ENCODE results near the gene ZNF546. TPM values are rescaled to one million over a fixed set of nuclear protein-coding genes. Genes with fewer than 3 reads are reported as not detected.

ZNF546 gene
- total and polyA plus RNA-seq, 2 donors (not counting 1 experiment from before 2014, with no cell fraction given): 1.8 to 15.7 TPM

GRCh38 chr19:39970425-39970674 is 26.5 kb upstream of the ZNF546 start:
- DNase-seq (no peak), ATAC-seq (ENCODE audit: low read depth) (peak; percentile 11)
- Histone ChIP-seq H3K4me1 (ENCODE audit: control insufficient read depth in 2 of 2, insufficient read depth in 2 of 2, low read length in 2 of 2) (peaks cover 23 to 25% of the 10 kb centered on the region in 2 donors), H3K4me2 (replicated peaks; ENCODE audit: low read depth, low read length, poor library complexity, severe bottlenecking) (peak overlapping the region; percentile 88), H3K79me2 (ENCODE audit: control insufficient read depth, insufficient read depth, low read length) (peaks cover 32% of the 10 kb centered on the region), H3K9ac (ENCODE audit: low read length) (peak overlapping the region; percentile 98), H3K36me3 (replicated peaks in 1 of 2; ENCODE audit: control extremely low read depth in 1 of 2, control insufficient read depth in 1 of 2, extremely low read depth in 1 of 2, insufficient read depth in 2 of 2, low read length in 1 of 2) (peaks cover 0 to 30% of the 10 kb centered on the region in 2 experiments), H4K20me1 (ENCODE audit: control insufficient read depth, insufficient read depth, low read length, poor library complexity, severe bottlenecking) (peaks cover 14% of the 10 kb centered on the region), H3K4me3 (ENCODE audit: control extremely low read depth in 1 of 5, extremely low read depth in 1 of 5, insufficient read depth in 1 of 5, low read depth in 2 of 5, low read length in 4 of 5) (peak overlapping the region; percentile 66 to 96 (median 89)), H3K27ac (ENCODE audit: low read length in 2 of 2) (peak overlapping the region; percentile 87 to 95), H3K9me3 (ENCODE audit: control extremely low read depth in 1 of 3, control insufficient read depth in 2 of 3, insufficient read depth in 1 of 3, low read length in 2 of 3) (no peaks in the 10 kb centered on the region), H2AFZ (ENCODE audit: insufficient read depth, low read depth, low read length, poor library complexity, severe bottlenecking) (peak overlapping the region; percentile 95), H3K27me3 (replicated peaks in 1 of 4; ENCODE audit: control extremely low read depth in 1 of 4, control insufficient read depth in 3 of 4, insufficient read depth in 4 of 4, low read length in 3 of 4) (no peaks in the 10 kb centered on the region)
- Mint-ChIP-seq H3K4me3 (peak overlapping the region; percentile 92), H3K4me1 (peaks cover 48% of the 10 kb centered on the region), H3K27me3 (no peaks in the 10 kb centered on the region), H3K9me3 (ENCODE audit: insufficient read depth) (no peaks in the 10 kb centered on the region), H3K27ac (peak overlapping the region; percentile 94)
- 2% methylated on average over 11 of the region's 11 CpGs for whole genome bisulfite sequencing (ENCODE audit: insufficient coverage)
- POLR2A ChIA-PET: interaction anchor here (0.6 to 2.2 kb wide), 10 partner anchors 10 to 783 kb away, joined by 3 to 29 read pairs (median 10); partner anchors contain the start of genes DYRK1B and ZNF546
- TF ChIP-seq EZH2 (IDR thresholded peaks at IDR 0.05; ENCODE audit: borderline replicate concordance, insufficient read depth, low read depth, low read length, poor library complexity, severe bottlenecking): no peak
- no peak for TF ChIP-seq CTCF (IDR thresholded peaks at IDR 0.05)
- intact Hi-C loops (cut with micrococcal nuclease): loop anchor here (1.0 to 5.0 kb wide), 6 partner anchors 17 to 580 kb away; partner anchors contain the start of genes MED29 and PAF1
- CTCF ChIA-PET: interaction anchor here (0.6 to 4.3 kb wide), 39 partner anchors 8 to 419 kb away, joined by 3 to 77 read pairs (median 7); partner anchors contain the start of genes DYRK1B, FBL, FCGBP and ZNF546

- Histone ChIP-seq H3K4me1 (ENCODE audit: control insufficient read depth in 2 of 2, insufficient read depth in 2 of 2, low read length in 2 of 2) (peaks cover 23 to 25% of the 10 kb centered on the region in 2 donors), H3K27ac (ENCODE audit: low read length in 2 of 2) (peak within 1 kb of the TSS; percentile 87 to 95), H3K9ac (ENCODE audit: low read length) (peak within 1 kb of the TSS; percentile 98), H3K4me3 (ENCODE audit: control extremely low read depth in 1 of 5, extremely low read depth in 1 of 5, insufficient read depth in 1 of 5, low read depth in 2 of 5, low read length in 4 of 5) (peak within 1 kb of the TSS; percentile 76 to 96 (median 89)), H3K36me3 (replicated peaks in 1 of 2; ENCODE audit: control extremely low read depth in 1 of 2, control insufficient read depth in 1 of 2, extremely low read depth in 1 of 2, insufficient read depth in 2 of 2, low read length in 1 of 2) (peaks cover 1 to 34% of the 10 kb centered on the region in 2 experiments), H4K20me1 (ENCODE audit: control insufficient read depth, insufficient read depth, low read length, poor library complexity, severe bottlenecking) (peaks cover 14% of the 10 kb centered on the region), H3K27me3 (replicated peaks in 1 of 4; ENCODE audit: control extremely low read depth in 1 of 4, control insufficient read depth in 3 of 4, insufficient read depth in 4 of 4, low read length in 3 of 4) (no peaks in the 10 kb centered on the region), H3K79me2 (ENCODE audit: control insufficient read depth, insufficient read depth, low read length) (peaks cover 32% of the 10 kb centered on the region), H3K9me3 (ENCODE audit: control extremely low read depth in 1 of 3, control insufficient read depth in 2 of 3, insufficient read depth in 1 of 3, low read length in 2 of 3) (no peaks in the 10 kb centered on the region), H3K4me2 (replicated peaks; ENCODE audit: low read depth, low read length, poor library complexity, severe bottlenecking) (peak within 1 kb of the TSS; percentile 88), H2AFZ (ENCODE audit: insufficient read depth, low read depth, low read length, poor library complexity, severe bottlenecking) (peak within 1 kb of the TSS; percentile 95)
- intact Hi-C loops (cut with micrococcal nuclease): loop anchor here (1.0 to 5.0 kb wide), 10 partner anchors 18 to 580 kb away; partner anchors contain the start of genes FBL, MED29, PAF1 and ZNF780A
- Mint-ChIP-seq H3K4me3 (peak within 1 kb of the TSS; percentile 92), H3K27me3 (no peaks in the 10 kb centered on the region), H3K9me3 (ENCODE audit: insufficient read depth) (no peaks in the 10 kb centered on the region), H3K27ac (peak within 1 kb of the TSS; percentile 94), H3K4me1 (peaks cover 48% of the 10 kb centered on the region)
- TF ChIP-seq EZH2 (IDR thresholded peaks at IDR 0.05; ENCODE audit: borderline replicate concordance, insufficient read depth, low read depth, low read length, poor library complexity, severe bottlenecking) (no peak), CTCF (IDR thresholded peaks at IDR 0.05) (peak; percentile 83)
- DNase-seq (peak; percentile 99), ATAC-seq (ENCODE audit: low read depth) (peak; percentile 97)
- CTCF ChIA-PET: interaction anchor here (0.6 to 4.3 kb wide), 40 partner anchors 9 to 450 kb away, joined by 3 to 77 read pairs (median 6); partner anchors contain the start of genes DYRK1B, FBL, FCGBP and ZNF546
- WGBS (ENCODE audit: insufficient coverage): under 1% methylated on average over 45 of the region's 47 CpGs
- POLR2A ChIA-PET: interaction anchor here (0.6 to 2.2 kb wide), 9 partner anchors 11 to 783 kb away, joined by 3 to 29 read pairs (median 10); partner anchors contain the start of genes DYRK1B and ZNF546
Observed at GRCh38 chr19:39970675-39971379, 26.0 kb upstream of the ZNF546 start, which contains the start of gene PSMC4. Gene PSMC4, plus strand, starts transcription at chr19:39971165. Its CDS starts 38 bp downstream, at chr19:39971203.
